Heart left ventricle (tissue), 13 donors: Measurements from ENCODE around the gene LSM2.

Source experiments
- CTCF ChIP-seq, 12 donors: fragments of 200-600 bp; sonication (generic) in 4 of 12; IDR thresholded peaks; one replicate each; pipeline versions ENCODE4 v1.5.0 to v1.8.0; 2018 to 2022; ENCODE audit warnings: antibody characterized with exemption in 12 of 12, mild to moderate bottlenecking in 5 of 12
- POLR2A ChIP-seq, 2 donors: fragments of 450-650 bp; IDR thresholded peaks; one replicate each; pipeline ENCODE4 v1.6.1; 2017; ENCODE audit warnings: antibody characterized with exemption in 2 of 2, mild to moderate bottlenecking in 2 of 2, moderate library complexity in 2 of 2
- donor health status: ischemic (EF 13 %, LVEDD 7.1; RV severe dilation, severe dysfunction).
- donor health status: DM: no; HTN: yes; CAD: no.
- donor health status: DM: no; HTN: no; CAD: no.
- donor health status: ischemic (EF 25% LVEDD 6.9; RV normal size, moderate dysfunction).
- donor health status: ischemic (EF 25% LVEDD 5.7; RV mildly dilated, moderate dysfunction).
- donor health status: ischemic (EF 35%, LVEDD 5.7; RV mildly dilated, moderate dysfunction).
- donor health status: nonischemic (EF 11% LVEDD 7.7; RV severe dilation, severe dysfunction).
- donor health status: DM: yes; HTN: yes; CAD: no.
- donor health status: PGD.
- donor health status: ischemic (EF 29% LVEDD 5.4; RV normal size, mild dysfunction).
- donor health status: nonischemic (EF 23%, LVEDD 6.1; RV moderate dilation, normal function).

DNA sequence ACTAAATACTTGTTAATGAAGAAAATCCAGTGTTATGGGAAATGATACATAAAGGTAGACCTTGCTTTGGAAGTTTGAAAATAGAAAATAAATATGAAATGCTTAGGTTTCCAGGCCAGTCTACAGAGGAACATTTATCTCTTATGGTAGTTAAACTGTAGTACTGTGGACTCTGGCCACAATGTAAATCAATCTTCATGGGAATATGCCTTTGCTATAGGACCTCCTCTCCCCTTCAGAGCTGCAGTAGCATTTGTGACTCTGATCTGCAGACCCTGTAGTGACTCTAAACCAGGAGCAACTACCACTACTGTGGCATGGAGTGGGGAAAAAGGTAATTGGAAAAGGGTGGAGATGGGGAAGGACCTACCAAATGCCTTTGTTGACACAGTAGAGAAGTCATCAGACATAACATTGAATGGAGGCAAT is 13.1 kb upstream of the LSM2 start:
- TF ChIP-seq CTCF (IDR thresholded peaks at IDR 0.05) (no peak), POLR2A (IDR thresholded peaks at IDR 0.05) (no peak)
